Activated CD8-positive, alpha-beta T cell treated with anti-CD3 and anti-CD28 coated beads for 36 hours (primary cell): ENCODE data around the gene EPHA2. TPM values are rescaled to one million over a fixed set of nuclear protein-coding genes. Genes with fewer than 3 reads are reported as not detected.

Experiments
- ATAC-seq: fragments of 200-7000 bp; cut with Tn5 transposase; one replicate; pipeline ENCODE4 v1.10.0; 2021; ENCODE audit warnings: mild to moderate bottlenecking, moderate library complexity
- CTCF ChIA-PET: fragments of 350-600 bp; sonication (Branson Sonifier 250); formaldehyde crosslinking; loops from one replicate; lab custom pipeline; 2021; ENCODE audit warnings: antibody characterized with exemption; lab: Charles Lee
- POLR2A ChIA-PET: fragments of 350-600 bp; sonication (Branson Sonifier 250); formaldehyde crosslinking; loops from one replicate; lab custom pipeline; 2021; ENCODE audit warnings: antibody characterized with exemption; lab: Charles Lee
- DNase-seq: peaks from one replicate; pipeline ENCODE4 v3.0.0-alpha.2; 2020
- H3K27ac Mint-ChIP-seq: one replicate; pipeline ENCODE4 v1.8.0; 2021; ENCODE audit warnings: mild to moderate bottlenecking, mixed read lengths
- H3K27me3 Mint-ChIP-seq: one replicate; pipeline ENCODE4 v1.8.0; 2021; ENCODE audit warnings: mixed read lengths
- H3K36me3 Mint-ChIP-seq: one replicate; pipeline ENCODE4 v1.8.0; 2021; ENCODE audit warnings: low read depth, mixed read lengths
- H3K4me1 Mint-ChIP-seq: one replicate; pipeline ENCODE4 v1.8.0; 2021; ENCODE audit warnings: low read depth, mixed read lengths
- H3K4me3 Mint-ChIP-seq: one replicate; pipeline ENCODE4 v1.8.0; 2021; ENCODE audit warnings: mild to moderate bottlenecking, moderate library complexity, mixed read lengths
- H3K9me3 Mint-ChIP-seq: one replicate; pipeline ENCODE4 v1.8.0; 2021; ENCODE audit warnings: mixed read lengths
- intact Hi-C: fragments of 100-400 bp; cut with micrococcal nuclease; formaldehyde crosslinking; loops from one replicate; pipeline ENCODE4 v1.10.0; 2022
- total RNA-seq, 2 experiments: library from RNA; stranded (reverse); gene quantifications; one replicate each; pipeline ENCODE4 v1.2.3, GENCODE V29; 2021
- TF ChIP-seq, protein P1 (sequence below): fragments of 200-600 bp; IDR thresholded peaks from one replicate; pipeline ENCODE4 v1.8.0; 2022; ENCODE audit warnings: antibody characterized with exemption, mild to moderate bottlenecking

The EPHA2 gene
- total RNA-seq, 2 experiments from 2014 or later, result not detected

GRCh38 chr1:16148329-16149092 is 7.4 kb downstream of the EPHA2 start:
- Mint-ChIP-seq H3K27ac (no peak overlapping the region), H3K9me3 (no peaks in the 10 kb centered on the region), H3K4me3 (no peak overlapping the region), H3K36me3 (no peaks in the 10 kb centered on the region), H3K4me1 (no peaks in the 10 kb centered on the region), H3K27me3 (peaks cover 14% of the 10 kb centered on the region)
- CTCF ChIA-PET, result interaction anchor here (1.6 kb wide), 1 partner anchor 14 kb away, joined by 4 read pairs; no protein-coding TSS in a partner anchor
- intact Hi-C loops, result no loop called here
- no peak for ATAC-seq
- POLR2A ChIA-PET, result no interaction called here
- TF ChIP-seq, protein P1, sequence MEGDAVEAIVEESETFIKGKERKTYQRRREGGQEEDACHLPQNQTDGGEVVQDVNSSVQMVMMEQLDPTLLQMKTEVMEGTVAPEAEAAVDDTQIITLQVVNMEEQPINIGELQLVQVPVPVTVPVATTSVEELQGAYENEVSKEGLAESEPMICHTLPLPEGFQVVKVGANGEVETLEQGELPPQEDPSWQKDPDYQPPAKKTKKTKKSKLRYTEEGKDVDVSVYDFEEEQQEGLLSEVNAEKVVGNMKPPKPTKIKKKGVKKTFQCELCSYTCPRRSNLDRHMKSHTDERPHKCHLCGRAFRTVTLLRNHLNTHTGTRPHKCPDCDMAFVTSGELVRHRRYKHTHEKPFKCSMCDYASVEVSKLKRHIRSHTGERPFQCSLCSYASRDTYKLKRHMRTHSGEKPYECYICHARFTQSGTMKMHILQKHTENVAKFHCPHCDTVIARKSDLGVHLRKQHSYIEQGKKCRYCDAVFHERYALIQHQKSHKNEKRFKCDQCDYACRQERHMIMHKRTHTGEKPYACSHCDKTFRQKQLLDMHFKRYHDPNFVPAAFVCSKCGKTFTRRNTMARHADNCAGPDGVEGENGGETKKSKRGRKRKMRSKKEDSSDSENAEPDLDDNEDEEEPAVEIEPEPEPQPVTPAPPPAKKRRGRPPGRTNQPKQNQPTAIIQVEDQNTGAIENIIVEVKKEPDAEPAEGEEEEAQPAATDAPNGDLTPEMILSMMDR, result no peak
- no peak for DNase-seq

GRCh38 chr1:16147156-16147926 is 8.5 kb downstream of the EPHA2 start:
- ChIA-PET POLR2A (no interaction called here), CTCF (interaction anchor here (1.6 kb wide), 1 partner anchor 15 kb away, joined by 4 read pairs; no protein-coding TSS in a partner anchor)
- Mint-ChIP-seq H3K4me1 (no peaks in the 10 kb centered on the region), H3K9me3 (no peaks in the 10 kb centered on the region), H3K27ac (no peak overlapping the region), H3K27me3 (peaks cover 8% of the 10 kb centered on the region), H3K4me3 (no peak overlapping the region), H3K36me3 (no peaks in the 10 kb centered on the region)
- no peak for DNase-seq
- TF ChIP-seq, protein P1, result no peak
- no peak for ATAC-seq
- intact Hi-C loops, result no loop called here

DNA sequence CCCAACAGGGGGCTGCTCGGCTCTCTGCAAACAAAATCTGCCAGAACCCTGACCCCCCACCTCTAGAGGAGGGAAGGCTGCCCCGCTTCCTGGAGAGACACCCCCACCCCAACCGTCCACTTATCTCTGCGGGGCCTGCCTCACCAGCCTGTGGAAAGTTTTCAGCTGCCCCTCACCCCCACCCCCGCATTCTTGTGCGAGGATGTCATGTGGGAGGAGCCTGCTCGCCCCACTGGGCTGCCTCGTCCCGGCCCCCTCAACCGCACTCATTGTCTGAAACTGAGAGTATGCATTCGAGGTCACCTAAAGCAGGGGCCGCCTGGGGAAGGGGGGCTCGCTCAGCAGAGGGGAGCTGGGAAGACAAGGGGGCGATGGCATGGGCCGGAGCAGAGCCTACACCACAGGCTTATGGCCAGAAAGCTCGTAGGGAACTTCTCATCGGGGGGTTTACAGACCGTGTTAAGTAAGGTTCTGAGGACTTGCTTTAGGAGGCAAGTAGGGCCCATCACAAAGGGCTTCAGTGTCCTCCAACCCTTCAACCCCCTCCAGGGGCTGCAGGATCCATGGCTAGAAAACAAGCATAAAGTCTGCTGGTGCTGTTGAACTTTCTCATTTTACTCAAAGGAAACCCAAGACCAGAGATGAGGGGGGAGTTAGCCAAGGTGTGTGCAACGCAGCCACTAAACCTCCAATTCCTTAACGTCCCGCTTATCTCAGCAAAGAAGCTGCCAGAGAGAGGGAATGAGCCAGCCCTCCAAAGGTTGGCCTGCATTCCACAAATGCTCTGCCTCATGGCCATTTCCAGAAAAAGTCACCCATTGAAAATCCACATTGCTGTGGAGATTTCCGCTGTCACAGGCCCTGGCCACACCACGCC is 9.4 kb downstream of the EPHA2 start:
- ATAC-seq (no peak), DNase-seq (peak; percentile 50)
- H3K27me3 Mint-ChIP-seq, result peaks cover 5% of the 10 kb centered on the region
- ChIA-PET POLR2A (no interaction called here), CTCF (interaction anchor here (1.6 kb wide), 1 partner anchor 16 kb away, joined by 4 read pairs; no protein-coding TSS in a partner anchor)
- no peaks in the 10 kb centered on the region for H3K9me3 Mint-ChIP-seq
- no peak overlapping the region for H3K27ac Mint-ChIP-seq
- H3K4me3 Mint-ChIP-seq, result no peak overlapping the region
- TF ChIP-seq, protein P1, result no peak
- H3K4me1 Mint-ChIP-seq, result peaks cover 5% of the 10 kb centered on the region
- H3K36me3 Mint-ChIP-seq, result no peaks in the 10 kb centered on the region
- intact Hi-C loops, result no loop called here

GRCh38 chr1:16145662-16146278 is 10.1 kb downstream of the EPHA2 start:
- ChIA-PET POLR2A (no interaction called here), CTCF (interaction anchor here (1.1 kb wide), 1 partner anchor 63 kb away, joined by 3 read pairs; no protein-coding TSS in a partner anchor)
- TF ChIP-seq, protein P1, result no peak
- ATAC-seq, result no peak
- intact Hi-C loops, result no loop called here
- H3K27ac Mint-ChIP-seq, result no peak overlapping the region
- no peak for DNase-seq
- H3K27me3 Mint-ChIP-seq, result peaks cover 2% of the 10 kb centered on the region
- no peaks in the 10 kb centered on the region for H3K36me3 Mint-ChIP-seq
- no peak overlapping the region for H3K4me3 Mint-ChIP-seq
- H3K4me1 Mint-ChIP-seq, result peaks cover 13% of the 10 kb centered on the region
- no peaks in the 10 kb centered on the region for H3K9me3 Mint-ChIP-seq
